H9 (cell line): ENCODE results near the gene P2RY8. TPM values are rescaled to one million over a fixed set of nuclear protein-coding genes. Genes with fewer than 3 reads are reported as not detected.

ENCODE experiments used
- DNase-seq: peaks from one replicate; pipeline ENCODE4 v3.0.0-alpha.2; 2017
- H2AFZ ChIP-seq: one replicate; pipeline ENCODE4 v1.6.1; 2013; ENCODE audit warnings: mild to moderate bottlenecking, low read length, control low read depth, moderate library complexity
- H2AK5ac ChIP-seq: 2 replicates; pipeline ENCODE4 v1.6.1; 2013; ENCODE audit warnings: low read length, control low read depth, mixed read lengths; ENCODE audit not compliant: insufficient read length
- H2BK120ac ChIP-seq: one replicate; pipeline ENCODE4 v1.6.1; 2013; ENCODE audit warnings: low read depth, mild to moderate bottlenecking, low read length, control low read depth, inconsistent platforms; ENCODE audit not compliant: poor library complexity, severe bottlenecking
- H2BK12ac ChIP-seq: 2 replicates; pipeline ENCODE4 v1.6.1; 2013; ENCODE audit warnings: low read length, control low read depth, mixed read lengths, low read depth; ENCODE audit not compliant: insufficient read length
- H2BK15ac ChIP-seq: 2 replicates; pipeline ENCODE4 v1.6.1; 2013; ENCODE audit warnings: low read depth, low read length, control low read depth
- H2BK20ac ChIP-seq: one replicate; pipeline ENCODE4 v1.6.1; 2013; ENCODE audit warnings: low read depth, mild to moderate bottlenecking, low read length, control low read depth, inconsistent platforms; ENCODE audit not compliant: poor library complexity, severe bottlenecking
- H2BK5ac ChIP-seq: 2 replicates; pipeline ENCODE4 v1.6.1; 2013; ENCODE audit warnings: low read length, control low read depth, mixed read lengths; ENCODE audit not compliant: insufficient read length
- H3K14ac ChIP-seq: 2 replicates; pipeline ENCODE4 v1.6.1; 2013; ENCODE audit warnings: low read length, control low read depth; ENCODE audit not compliant: insufficient read depth
- H3K18ac ChIP-seq: 2 replicates; pipeline ENCODE4 v1.6.1; 2013; ENCODE audit warnings: low read depth, mild to moderate bottlenecking, mixed read lengths, low read length, control low read depth; ENCODE audit not compliant: insufficient read length
- H3K23ac ChIP-seq: 2 replicates; pipeline ENCODE4 v1.6.1; 2013; ENCODE audit warnings: low read length, control low read depth, mixed read lengths, low read depth; ENCODE audit not compliant: insufficient read length
- H3K23me2 ChIP-seq: 2 replicates; pipeline ENCODE4 v1.6.1; 2013; ENCODE audit warnings: low read depth, mild to moderate bottlenecking, mixed read lengths, low read length, control low read depth; ENCODE audit not compliant: insufficient read length, poor library complexity, severe bottlenecking
- H3K27ac ChIP-seq: 2 replicates; pipeline ENCODE4 v1.5.1; 2013; ENCODE audit warnings: low read length, control low read depth, mixed read lengths, low read depth; ENCODE audit not compliant: insufficient read length
- H3K27me3 ChIP-seq: 2 replicates; pipeline ENCODE4 v1.6.1; 2013; ENCODE audit warnings: low read length, control low read depth, inconsistent platforms; ENCODE audit not compliant: insufficient read depth
- H3K4ac ChIP-seq: 2 replicates; pipeline ENCODE4 v1.6.1; 2013; ENCODE audit warnings: low read depth, mild to moderate bottlenecking, control low read depth, inconsistent platforms, low read length, moderate library complexity
- H3K4me1 ChIP-seq: 2 replicates; pipeline ENCODE4 v1.6.1; 2013; ENCODE audit warnings: low read length, control low read depth, inconsistent platforms; ENCODE audit not compliant: insufficient read depth
- H3K4me2 ChIP-seq: 2 replicates; pipeline ENCODE4 v1.6.1; 2013; ENCODE audit warnings: low read length, control low read depth, mixed read lengths; ENCODE audit not compliant: insufficient read length, insufficient read depth
- H3K56ac ChIP-seq: 2 replicates; pipeline ENCODE4 v1.6.1; 2013; ENCODE audit warnings: low read depth, mild to moderate bottlenecking, mixed read lengths, low read length, control low read depth; ENCODE audit not compliant: insufficient read length
- H3K79me1 ChIP-seq: 2 replicates; pipeline ENCODE4 v1.6.1; 2013; ENCODE audit warnings: low read depth, mild to moderate bottlenecking, moderate library complexity, low read length, control low read depth, inconsistent platforms; ENCODE audit not compliant: insufficient read depth, poor library complexity, severe bottlenecking
- H3K79me2 ChIP-seq: 2 replicates; pipeline ENCODE4 v1.6.1; 2013; ENCODE audit warnings: low read length, control low read depth, inconsistent platforms; ENCODE audit not compliant: insufficient read depth
- H3K9ac ChIP-seq: 2 replicates; pipeline ENCODE4 v1.6.1; 2013; ENCODE audit warnings: low read length, control low read depth, mixed read lengths; ENCODE audit not compliant: insufficient read length; ENCODE audit errors: extremely low read depth
- H3K9me3 ChIP-seq: one replicate; pipeline ENCODE4 v1.6.1; 2013; ENCODE audit warnings: low read depth, low read length, inconsistent platforms; ENCODE audit not compliant: control insufficient read depth
- H3T11ph ChIP-seq: one replicate; pipeline ENCODE4 v1.6.1; 2013; ENCODE audit warnings: mild to moderate bottlenecking, low read length, control low read depth, inconsistent platforms
- H4K20me1 ChIP-seq: one replicate; pipeline ENCODE4 v1.6.1; 2013; ENCODE audit not compliant: control insufficient read depth, insufficient read length, insufficient read depth
- H4K5ac ChIP-seq: 2 replicates; pipeline ENCODE4 v1.6.1; 2013; ENCODE audit warnings: low read depth, mild to moderate bottlenecking, mixed read lengths, low read length, control low read depth; ENCODE audit not compliant: insufficient read length
- H4K8ac ChIP-seq: replicated peaks from 2 replicates; pipeline ENCODE4 v1.6.1; 2013; ENCODE audit warnings: low read length, control low read depth, mixed read lengths, low read depth; ENCODE audit not compliant: insufficient read length
- H4K91ac ChIP-seq: 2 replicates; pipeline ENCODE4 v1.6.1; 2013; ENCODE audit warnings: low read depth, mild to moderate bottlenecking, moderate library complexity, mixed read lengths, low read length, control low read depth; ENCODE audit not compliant: insufficient read length
- H3K27ac Mint-ChIP-seq, 3 experiments: 2 replicates in 2 of 3; 3 replicates in 1 of 3; pipeline ENCODE4 v1.8.0; 2020 to 2021; ENCODE audit warnings: mixed read lengths in 3 of 3, mild to moderate bottlenecking in 1 of 3, moderate library complexity in 1 of 3
- H3K27me3 Mint-ChIP-seq: 2 replicates; pipeline ENCODE4 v1.8.0; 2021; ENCODE audit warnings: low read depth, mild to moderate bottlenecking, moderate library complexity, mixed read lengths
- H3K36me3 Mint-ChIP-seq, 3 experiments: 2 replicates in 2 of 3; 3 replicates in 1 of 3; pipeline ENCODE4 v1.8.0; 2020 to 2021; ENCODE audit warnings: low read depth in 3 of 3, mixed read lengths in 3 of 3; ENCODE audit not compliant: insufficient read depth in 1 of 3
- H3K4me1 Mint-ChIP-seq, 2 experiments: 2 replicates each; pipeline ENCODE4 v1.8.0; 2020; ENCODE audit warnings: mixed read lengths in 2 of 2
- H3K4me3 Mint-ChIP-seq, 2 experiments: 2 replicates in 1 of 2; 3 replicates in 1 of 2; pipeline ENCODE4 v1.8.0; 2020 to 2021; ENCODE audit warnings: mild to moderate bottlenecking in 2 of 2, mixed read lengths in 2 of 2, moderate library complexity in 1 of 2
- H3K9me3 Mint-ChIP-seq, 2 experiments: 2 replicates in 1 of 2; 3 replicates in 1 of 2; pipeline ENCODE4 v1.8.0; 2020; ENCODE audit warnings: mild to moderate bottlenecking in 2 of 2, mixed read lengths in 2 of 2, moderate library complexity in 1 of 2
- WGBS: extraction: QIAGEN DNeasy Blood & Tissue Kit; methylation state at CpG from one replicate; pipeline ENCODE4 v1.1.7; 2013; ENCODE audit warnings: missing lambda C conversion rate, low lambda C conversion rate, mixed read lengths; ENCODE audit not compliant: insufficient read length; ENCODE audit errors: extremely low coverage; 5-methylcytosine and 5-hydroxymethylcytosine counted together
- total RNA-seq: library from RNA; stranded (reverse); gene quantifications from 2 replicates; pipeline ENCODE4 v1.2.1, GENCODE V29; 2021
- TF ChIP-seq, protein P1 (sequence below): fragments of 200-600 bp; sonication (generic); conservative IDR thresholded peaks from 3 replicates; pipeline ENCODE4 v1.8.0; 2021; ENCODE audit warnings: antibody characterized with exemption, mild to moderate bottlenecking

Gene P2RY8
- total RNA-seq, 1 experiment from 2014 or later, result not detected

DNA sequence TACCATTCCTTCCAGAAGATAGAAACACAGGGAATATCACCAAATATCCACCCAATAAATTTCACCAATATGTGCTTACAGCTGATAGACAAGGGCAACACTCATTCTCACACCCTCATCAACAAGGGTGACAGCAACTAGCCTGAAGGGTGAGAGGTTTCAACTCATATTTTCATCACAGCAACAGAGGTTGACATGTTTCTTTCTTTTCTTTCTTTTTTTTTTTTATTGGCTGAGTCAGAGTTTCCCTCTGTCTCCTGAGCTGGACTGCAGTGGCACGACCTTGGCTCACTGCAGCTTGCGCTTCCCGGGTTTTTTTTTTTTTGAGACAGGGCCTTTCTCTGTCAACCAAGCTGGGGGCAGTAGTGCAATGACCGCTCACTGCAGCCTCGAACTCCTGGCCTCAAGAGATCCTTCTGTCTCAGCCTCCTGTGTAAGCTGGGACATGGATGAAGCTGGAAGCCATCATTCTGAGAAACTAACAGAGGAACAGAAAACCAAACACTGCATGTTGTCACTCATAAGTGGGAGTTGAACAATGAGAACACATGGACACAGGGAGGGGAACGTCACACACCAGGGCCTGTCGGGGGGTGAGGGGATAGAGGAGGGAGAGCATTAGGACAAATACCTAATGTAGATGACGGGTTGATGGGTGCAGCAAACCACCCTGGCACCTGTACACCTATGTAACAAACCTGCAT, 56.8 kb downstream of the P2RY8 start:
- no peak overlapping the region for H4K5ac ChIP-seq
- no CpG with 5 or more reads among the region's 8 CpGs for WGBS
- H3K4me1 ChIP-seq, result peaks cover 2% of the 10 kb centered on the region; the same call in 1 of the 2 replicates
- H3K14ac ChIP-seq, result no peak overlapping the region
- no peak overlapping the region for H2BK5ac ChIP-seq
- no peak overlapping the region for H3K4me2 ChIP-seq
- H2BK12ac ChIP-seq, result no peak overlapping the region
- Mint-ChIP-seq H3K4me1 (peaks cover 8 to 9% of the 10 kb centered on the region in 2 experiments), H3K27ac (no peak overlapping the region; a peak in 1 of 7 replicates), H3K4me3 (no peak overlapping the region), H3K36me3 (peaks cover 0 to 14% (median 3%) of the 10 kb centered on the region in 3 experiments; a peak in 3 of 7 replicates), H3K9me3 (peaks cover 15% of the 10 kb centered on the region in 2 experiments), H3K27me3 (peaks cover 8% of the 10 kb centered on the region)
- H4K91ac ChIP-seq, result no peak overlapping the region
- H4K20me1 ChIP-seq, result no peaks in the 10 kb centered on the region
- peaks cover 3% of the 10 kb centered on the region for H3K23me2 ChIP-seq
- TF ChIP-seq, protein P1, sequence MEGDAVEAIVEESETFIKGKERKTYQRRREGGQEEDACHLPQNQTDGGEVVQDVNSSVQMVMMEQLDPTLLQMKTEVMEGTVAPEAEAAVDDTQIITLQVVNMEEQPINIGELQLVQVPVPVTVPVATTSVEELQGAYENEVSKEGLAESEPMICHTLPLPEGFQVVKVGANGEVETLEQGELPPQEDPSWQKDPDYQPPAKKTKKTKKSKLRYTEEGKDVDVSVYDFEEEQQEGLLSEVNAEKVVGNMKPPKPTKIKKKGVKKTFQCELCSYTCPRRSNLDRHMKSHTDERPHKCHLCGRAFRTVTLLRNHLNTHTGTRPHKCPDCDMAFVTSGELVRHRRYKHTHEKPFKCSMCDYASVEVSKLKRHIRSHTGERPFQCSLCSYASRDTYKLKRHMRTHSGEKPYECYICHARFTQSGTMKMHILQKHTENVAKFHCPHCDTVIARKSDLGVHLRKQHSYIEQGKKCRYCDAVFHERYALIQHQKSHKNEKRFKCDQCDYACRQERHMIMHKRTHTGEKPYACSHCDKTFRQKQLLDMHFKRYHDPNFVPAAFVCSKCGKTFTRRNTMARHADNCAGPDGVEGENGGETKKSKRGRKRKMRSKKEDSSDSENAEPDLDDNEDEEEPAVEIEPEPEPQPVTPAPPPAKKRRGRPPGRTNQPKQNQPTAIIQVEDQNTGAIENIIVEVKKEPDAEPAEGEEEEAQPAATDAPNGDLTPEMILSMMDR, result no peak
- H3K27me3 ChIP-seq, result no peaks in the 10 kb centered on the region
- no peak overlapping the region for H3K18ac ChIP-seq
- H2BK15ac ChIP-seq, result no peak overlapping the region
- no peak for DNase-seq
- no peak overlapping the region for H3T11ph ChIP-seq
- H2BK20ac ChIP-seq, result no peak overlapping the region
- no peak overlapping the region for H3K23ac ChIP-seq
- H2AFZ ChIP-seq, result no peak overlapping the region
- no peaks in the 10 kb centered on the region for H3K79me2 ChIP-seq
- H3K56ac ChIP-seq, result no peak overlapping the region
- no peak overlapping the region for H3K4ac ChIP-seq
- H2AK5ac ChIP-seq, result no peak overlapping the region
- no peak overlapping the region for H2BK120ac ChIP-seq
- H4K8ac ChIP-seq, result no peak overlapping the region
- H3K79me1 ChIP-seq, result no peaks in the 10 kb centered on the region
- H3K9me3 ChIP-seq, result no peaks in the 10 kb centered on the region
- H3K27ac ChIP-seq, result no peak overlapping the region
- no peak overlapping the region for H3K9ac ChIP-seq
